HEK293 (cell line): ENCODE data around the gene MICALL1.

ENCODE experiments used
- CTCF ChIA-PET: fragments of 350-600 bp; formaldehyde crosslinking; extraction: SDS; loops from one replicate; lab custom pipeline; 2021; ENCODE audit warnings: antibody characterized with exemption; lab: Yijun Ruan, JAX
- POLR2A ChIA-PET: fragments of 300-600 bp; formaldehyde crosslinking; extraction: SDS; loops from one replicate; lab custom pipeline; 2020; ENCODE audit warnings: antibody characterized with exemption, inconsistent platforms; lab: Yijun Ruan, JAX
- H3K27ac ChIP-seq: fragments of 200-500 bp; sonication (Bioruptor generic); 2 replicates; pipeline ENCODE4 v1.5.1; 2014; ENCODE audit warnings: low read depth, low read length, control low read depth, inconsistent platforms; ENCODE audit errors: extremely low read depth
- H3K36me3 ChIP-seq, 2 experiments: fragments of 200-500 bp in 1 of 2; sonication (Bioruptor generic) in 1 of 2; 1 replicate in 1 of 2; 2 replicates in 1 of 2; pipeline ENCODE4 v1.5.1; 2014 to 2017; ENCODE audit warnings: inconsistent platforms in 2 of 2, low read length in 2 of 2; ENCODE audit not compliant: control insufficient read depth in 2 of 2, insufficient read depth in 1 of 2
- H3K4me1 ChIP-seq: fragments of 200-500 bp; sonication (Bioruptor generic); 2 replicates; pipeline ENCODE4 v1.5.1; 2014; ENCODE audit warnings: mild to moderate bottlenecking, low read length, inconsistent platforms; ENCODE audit not compliant: control insufficient read depth, insufficient read depth
- H3K4me3 ChIP-seq: 2 replicates; pipeline ENCODE4 v1.5.1; 2011; ENCODE audit warnings: low read depth, mild to moderate bottlenecking, control low read depth, low read length, moderate library complexity
- H3K9me3 ChIP-seq: fragments of 200-500 bp; sonication (Bioruptor generic); 2 replicates; pipeline ENCODE4 v1.5.1; 2014; ENCODE audit warnings: low read depth, low read length, inconsistent platforms; ENCODE audit not compliant: control insufficient read depth, insufficient read depth
- BCL11A ChIP-seq: fragments of 450-650 bp; formaldehyde crosslinking; IDR thresholded peaks from 2 replicates; pipeline ENCODE4 v1.5.1; 2016; ENCODE audit warnings: low read depth, missing biosample characterization, missing genetic modification characterization
- GLIS2 ChIP-seq: fragments of 450-650 bp; formaldehyde crosslinking; IDR thresholded peaks from 2 replicates; pipeline ENCODE4 v1.5.1; 2016; ENCODE audit warnings: missing biosample characterization, missing genetic modification characterization
- KLF8 ChIP-seq: fragments of 450-650 bp; formaldehyde crosslinking; IDR thresholded peaks from 2 replicates; pipeline ENCODE4 v1.5.1; 2016; ENCODE audit warnings: missing biosample characterization, missing genetic modification characterization
- OVOL3 ChIP-seq: fragments of 450-650 bp; formaldehyde crosslinking; IDR thresholded peaks from 2 replicates; pipeline ENCODE4 v1.5.1; 2016; ENCODE audit warnings: missing biosample characterization, missing genetic modification characterization
- SP2 ChIP-seq: fragments of 450-650 bp; formaldehyde crosslinking; IDR thresholded peaks from 2 replicates; pipeline ENCODE4 v1.5.1; 2016; ENCODE audit warnings: missing biosample characterization, missing genetic modification characterization
- YY2 ChIP-seq: fragments of 450-650 bp; formaldehyde crosslinking; IDR thresholded peaks from 2 replicates; pipeline ENCODE4 v1.5.1; 2016; ENCODE audit warnings: missing biosample characterization, missing genetic modification characterization
- ZBTB8A ChIP-seq: fragments of 450-650 bp; formaldehyde crosslinking; IDR thresholded peaks from 2 replicates; pipeline ENCODE4 v1.5.1; 2016; ENCODE audit warnings: missing biosample characterization, missing genetic modification characterization
- ZNF16 ChIP-seq: fragments of 450-650 bp; formaldehyde crosslinking; IDR thresholded peaks from 2 replicates; pipeline ENCODE4 v1.5.1; 2016; ENCODE audit warnings: low read depth, missing biosample characterization, missing genetic modification characterization
- ZNF19 ChIP-seq: fragments of 450-650 bp; formaldehyde crosslinking; IDR thresholded peaks from 2 replicates; pipeline ENCODE4; 2016; ENCODE audit warnings: missing biosample characterization, missing genetic modification characterization, low read depth
- ZNF558 ChIP-seq: fragments of 450-650 bp; formaldehyde crosslinking; IDR thresholded peaks from 2 replicates; pipeline ENCODE4 v1.5.1; 2016; ENCODE audit warnings: missing biosample characterization, missing genetic modification characterization
- ZNF660 ChIP-seq: fragments of 450-650 bp; IDR thresholded peaks from 2 replicates; pipeline ENCODE4 v1.5.1; 2018; ENCODE audit warnings: missing biosample characterization, mild to moderate bottlenecking, missing genetic modification characterization
- ZNF747 ChIP-seq: fragments of 450-650 bp; formaldehyde crosslinking; IDR thresholded peaks from 2 replicates; pipeline ENCODE4 v1.5.1; 2016; ENCODE audit warnings: missing biosample characterization, missing genetic modification characterization
- ZNF768 ChIP-seq: fragments of 450-650 bp; formaldehyde crosslinking; IDR thresholded peaks from 2 replicates; pipeline ENCODE4 v1.5.1; 2018; ENCODE audit warnings: missing biosample characterization, mild to moderate bottlenecking, missing genetic modification characterization
- TF ChIP-seq, protein P1 (sequence below): fragments of 450-650 bp; formaldehyde crosslinking; IDR thresholded peaks from 2 replicates; pipeline ENCODE4 v1.5.0; 2017; ENCODE audit warnings: missing biosample characterization, missing genetic modification characterization, borderline replicate concordance
- TF ChIP-seq, protein P2 (sequence below): fragments of 450-650 bp; formaldehyde crosslinking; IDR thresholded peaks from 2 replicates; pipeline ENCODE4 v1.5.1; 2016; ENCODE audit warnings: missing biosample characterization, missing genetic modification characterization
- TF ChIP-seq, protein P3 (sequence below): fragments of 450-650 bp; formaldehyde crosslinking; IDR thresholded peaks from 2 replicates; pipeline ENCODE4 v1.5.1; 2016; ENCODE audit warnings: missing biosample characterization, missing genetic modification characterization

Gene MICALL1

DNA sequence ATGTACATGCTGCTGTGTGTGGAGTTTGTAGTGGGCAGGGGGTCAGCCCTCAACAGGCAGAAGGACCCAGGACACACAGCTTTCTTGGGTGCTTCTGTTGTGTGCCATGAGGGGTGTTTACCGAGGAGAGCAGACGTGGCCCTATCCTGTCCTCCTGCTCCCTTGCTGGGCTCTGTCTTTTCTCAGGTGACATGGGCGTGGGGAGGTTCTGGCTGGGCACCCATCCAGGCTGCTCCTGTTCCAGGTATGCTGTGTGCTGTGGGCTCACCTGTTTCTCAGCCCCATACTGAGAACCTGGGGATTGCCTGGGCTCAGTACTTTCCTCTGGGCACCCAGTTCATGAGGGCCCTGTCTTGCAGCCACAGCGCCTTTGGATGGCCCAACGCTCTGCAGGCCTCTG lies 23.3 kb downstream of the MICALL1 start (continued):
- TF ChIP-seq, protein P1, sequence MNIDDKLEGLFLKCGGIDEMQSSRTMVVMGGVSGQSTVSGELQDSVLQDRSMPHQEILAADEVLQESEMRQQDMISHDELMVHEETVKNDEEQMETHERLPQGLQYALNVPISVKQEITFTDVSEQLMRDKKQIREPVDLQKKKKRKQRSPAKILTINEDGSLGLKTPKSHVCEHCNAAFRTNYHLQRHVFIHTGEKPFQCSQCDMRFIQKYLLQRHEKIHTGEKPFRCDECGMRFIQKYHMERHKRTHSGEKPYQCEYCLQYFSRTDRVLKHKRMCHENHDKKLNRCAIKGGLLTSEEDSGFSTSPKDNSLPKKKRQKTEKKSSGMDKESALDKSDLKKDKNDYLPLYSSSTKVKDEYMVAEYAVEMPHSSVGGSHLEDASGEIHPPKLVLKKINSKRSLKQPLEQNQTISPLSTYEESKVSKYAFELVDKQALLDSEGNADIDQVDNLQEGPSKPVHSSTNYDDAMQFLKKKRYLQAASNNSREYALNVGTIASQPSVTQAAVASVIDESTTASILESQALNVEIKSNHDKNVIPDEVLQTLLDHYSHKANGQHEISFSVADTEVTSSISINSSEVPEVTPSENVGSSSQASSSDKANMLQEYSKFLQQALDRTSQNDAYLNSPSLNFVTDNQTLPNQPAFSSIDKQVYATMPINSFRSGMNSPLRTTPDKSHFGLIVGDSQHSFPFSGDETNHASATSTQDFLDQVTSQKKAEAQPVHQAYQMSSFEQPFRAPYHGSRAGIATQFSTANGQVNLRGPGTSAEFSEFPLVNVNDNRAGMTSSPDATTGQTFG (tag by site-specific recombination) = no peak
- TF ChIP-seq SP2 = no peak
- TF ChIP-seq BCL11A (tag by site-specific recombination) = no peak
- no peak for TF ChIP-seq OVOL3

DNA sequence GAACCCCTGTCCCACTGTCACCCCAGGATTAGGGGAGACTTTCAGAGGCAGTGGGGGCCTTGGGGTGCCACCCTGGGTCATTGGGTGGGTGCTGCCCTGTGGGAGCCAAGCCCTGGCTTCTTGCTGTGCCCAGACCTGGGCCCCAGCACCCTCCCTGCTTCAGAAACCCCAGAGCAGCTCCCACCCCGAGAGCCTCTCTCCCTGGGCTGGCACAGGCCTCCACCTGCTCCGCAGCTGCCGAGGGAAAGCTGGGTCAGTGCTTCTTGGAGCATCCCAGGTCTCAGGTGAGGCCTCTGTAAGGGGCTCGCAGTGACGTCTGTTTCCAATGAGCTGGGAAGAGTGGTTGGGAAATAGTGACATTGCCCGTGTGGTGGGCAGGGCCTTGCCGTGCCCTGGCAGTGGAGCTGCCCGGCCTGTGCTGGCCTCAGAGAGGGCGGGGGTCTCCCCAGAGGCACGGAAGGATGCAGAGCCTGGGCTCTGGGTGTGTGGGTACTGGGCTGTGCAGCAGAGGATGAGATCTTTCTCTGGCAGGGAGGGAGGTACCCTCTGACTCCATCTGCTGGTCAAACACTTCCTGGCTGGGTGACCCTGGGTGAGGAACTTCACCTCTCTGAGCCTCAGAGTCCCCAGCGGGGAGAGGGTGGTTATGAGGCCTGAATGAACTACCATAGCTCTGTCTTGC lies 24.3 kb downstream of the MICALL1 start:
- CTCF ChIA-PET = interaction anchor here (0.5 to 3.8 kb wide), 10 partner anchors 8 to 179 kb away, joined by 3 to 17 read pairs (median 4); no protein-coding TSS in a partner anchor
- TF ChIP-seq ZNF768 (tag by site-specific recombination) (peak; percentile 90; the same call in 1 of the 2 replicates), ZNF19 (no peak), GLIS2 (no peak), BCL11A (tag by site-specific recombination) (no peak), ZNF660 (tag by site-specific recombination) (no peak), ZNF558 (tag by site-specific recombination) (no peak), YY2 (no peak), ZNF747 (tag by site-specific recombination) (no peak), KLF8 (no peak), ZBTB8A (tag by site-specific recombination) (0 out of 2 replicates have a peak, but pooled peaks have one; percentile 7)
- TF ChIP-seq, protein P2, sequence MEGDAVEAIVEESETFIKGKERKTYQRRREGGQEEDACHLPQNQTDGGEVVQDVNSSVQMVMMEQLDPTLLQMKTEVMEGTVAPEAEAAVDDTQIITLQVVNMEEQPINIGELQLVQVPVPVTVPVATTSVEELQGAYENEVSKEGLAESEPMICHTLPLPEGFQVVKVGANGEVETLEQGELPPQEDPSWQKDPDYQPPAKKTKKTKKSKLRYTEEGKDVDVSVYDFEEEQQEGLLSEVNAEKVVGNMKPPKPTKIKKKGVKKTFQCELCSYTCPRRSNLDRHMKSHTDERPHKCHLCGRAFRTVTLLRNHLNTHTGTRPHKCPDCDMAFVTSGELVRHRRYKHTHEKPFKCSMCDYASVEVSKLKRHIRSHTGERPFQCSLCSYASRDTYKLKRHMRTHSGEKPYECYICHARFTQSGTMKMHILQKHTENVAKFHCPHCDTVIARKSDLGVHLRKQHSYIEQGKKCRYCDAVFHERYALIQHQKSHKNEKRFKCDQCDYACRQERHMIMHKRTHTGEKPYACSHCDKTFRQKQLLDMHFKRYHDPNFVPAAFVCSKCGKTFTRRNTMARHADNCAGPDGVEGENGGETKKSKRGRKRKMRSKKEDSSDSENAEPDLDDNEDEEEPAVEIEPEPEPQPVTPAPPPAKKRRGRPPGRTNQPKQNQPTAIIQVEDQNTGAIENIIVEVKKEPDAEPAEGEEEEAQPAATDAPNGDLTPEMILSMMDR (tag by site-specific recombination) = peak; percentile 71
- TF ChIP-seq, protein P3, sequence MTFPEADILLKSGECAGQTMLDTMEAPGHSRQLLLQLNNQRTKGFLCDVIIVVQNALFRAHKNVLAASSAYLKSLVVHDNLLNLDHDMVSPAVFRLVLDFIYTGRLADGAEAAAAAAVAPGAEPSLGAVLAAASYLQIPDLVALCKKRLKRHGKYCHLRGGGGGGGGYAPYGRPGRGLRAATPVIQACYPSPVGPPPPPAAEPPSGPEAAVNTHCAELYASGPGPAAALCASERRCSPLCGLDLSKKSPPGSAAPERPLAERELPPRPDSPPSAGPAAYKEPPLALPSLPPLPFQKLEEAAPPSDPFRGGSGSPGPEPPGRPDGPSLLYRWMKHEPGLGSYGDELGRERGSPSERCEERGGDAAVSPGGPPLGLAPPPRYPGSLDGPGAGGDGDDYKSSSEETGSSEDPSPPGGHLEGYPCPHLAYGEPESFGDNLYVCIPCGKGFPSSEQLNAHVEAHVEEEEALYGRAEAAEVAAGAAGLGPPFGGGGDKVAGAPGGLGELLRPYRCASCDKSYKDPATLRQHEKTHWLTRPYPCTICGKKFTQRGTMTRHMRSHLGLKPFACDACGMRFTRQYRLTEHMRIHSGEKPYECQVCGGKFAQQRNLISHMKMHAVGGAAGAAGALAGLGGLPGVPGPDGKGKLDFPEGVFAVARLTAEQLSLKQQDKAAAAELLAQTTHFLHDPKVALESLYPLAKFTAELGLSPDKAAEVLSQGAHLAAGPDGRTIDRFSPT (tag by site-specific recombination) = 0 out of 2 replicates have a peak, but pooled peaks have one; percentile 22
- POLR2A ChIA-PET = interaction anchor here (0.5 to 1.5 kb wide), 3 partner anchors 20 to 273 kb away, joined by 3 to 5 read pairs (median 3); no protein-coding TSS in a partner anchor
- Histone ChIP-seq H3K4me1 (peaks cover 6% of the 10 kb centered on the region), H3K9me3 (no peaks in the 10 kb centered on the region), H3K27ac (no peak overlapping the region), H3K36me3 (peaks cover 6 to 83% of the 10 kb centered on the region in 2 experiments), H3K4me3 (no peak overlapping the region)

DNA sequence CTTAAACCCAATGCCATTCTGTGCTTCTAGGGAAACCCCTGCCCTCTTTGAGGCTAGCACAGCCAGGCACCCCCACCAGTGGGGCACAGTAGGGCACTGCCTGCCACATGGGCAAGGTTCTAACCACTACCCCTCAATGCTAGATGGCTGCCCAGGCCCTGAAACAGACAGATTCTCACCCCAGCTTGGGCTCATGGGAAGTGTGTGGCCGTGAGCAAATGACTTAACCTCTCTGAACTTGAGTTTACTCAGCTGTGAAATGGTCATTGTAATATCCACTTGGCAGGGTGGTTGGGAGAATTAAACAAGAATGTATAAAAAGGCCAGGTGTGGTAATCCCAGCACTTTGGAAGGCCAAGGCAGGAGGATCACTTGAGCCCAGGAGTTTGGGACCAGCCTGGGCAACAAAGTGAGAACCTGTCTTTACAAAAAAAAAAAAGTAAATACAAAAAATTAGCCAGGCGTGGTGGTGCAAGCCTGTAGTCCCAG lies 24.9 kb downstream of the MICALL1 start:
- ChIA-PET POLR2A (interaction anchor here (0.5 to 1.5 kb wide), 3 partner anchors 19 to 273 kb away, joined by 3 to 5 read pairs (median 3); no protein-coding TSS in a partner anchor), CTCF (interaction anchor here (0.7 to 3.8 kb wide), 8 partner anchors 9 to 113 kb away, joined by 3 to 17 read pairs (median 4); no protein-coding TSS in a partner anchor)
- Histone ChIP-seq H3K36me3 (peaks cover 6 to 80% of the 10 kb centered on the region in 2 experiments; a peak in 2 of 3 replicates), H3K27ac (no peak overlapping the region; the same call in 1 of the 2 replicates), H3K4me3 (no peak overlapping the region), H3K4me1 (peaks cover 6% of the 10 kb centered on the region), H3K9me3 (no peaks in the 10 kb centered on the region)
- no peak for TF ChIP-seq ZNF16 (tag by site-specific recombination)
- TF ChIP-seq, protein P3 (tag by site-specific recombination) = 0 out of 2 replicates have a peak, but pooled peaks have one; percentile 5
